ENCODE results near the gene TTC9B.

GRCh38 chr19:40264314-40265054 lies 46.3 kb upstream of the TTC9B start:
- TF ChIP-seq CTCF (IDR thresholded peaks at IDR 0.05; ENCODE audit: low read length): no peak
- no peak for TF ChIP-seq EZH2 (IDR thresholded peaks at IDR 0.05; ENCODE audit: borderline replicate concordance, low read length)

Measured in OCI-LY1 (cell line).